Measurements from ENCODE around the gene SDS.

DNA sequence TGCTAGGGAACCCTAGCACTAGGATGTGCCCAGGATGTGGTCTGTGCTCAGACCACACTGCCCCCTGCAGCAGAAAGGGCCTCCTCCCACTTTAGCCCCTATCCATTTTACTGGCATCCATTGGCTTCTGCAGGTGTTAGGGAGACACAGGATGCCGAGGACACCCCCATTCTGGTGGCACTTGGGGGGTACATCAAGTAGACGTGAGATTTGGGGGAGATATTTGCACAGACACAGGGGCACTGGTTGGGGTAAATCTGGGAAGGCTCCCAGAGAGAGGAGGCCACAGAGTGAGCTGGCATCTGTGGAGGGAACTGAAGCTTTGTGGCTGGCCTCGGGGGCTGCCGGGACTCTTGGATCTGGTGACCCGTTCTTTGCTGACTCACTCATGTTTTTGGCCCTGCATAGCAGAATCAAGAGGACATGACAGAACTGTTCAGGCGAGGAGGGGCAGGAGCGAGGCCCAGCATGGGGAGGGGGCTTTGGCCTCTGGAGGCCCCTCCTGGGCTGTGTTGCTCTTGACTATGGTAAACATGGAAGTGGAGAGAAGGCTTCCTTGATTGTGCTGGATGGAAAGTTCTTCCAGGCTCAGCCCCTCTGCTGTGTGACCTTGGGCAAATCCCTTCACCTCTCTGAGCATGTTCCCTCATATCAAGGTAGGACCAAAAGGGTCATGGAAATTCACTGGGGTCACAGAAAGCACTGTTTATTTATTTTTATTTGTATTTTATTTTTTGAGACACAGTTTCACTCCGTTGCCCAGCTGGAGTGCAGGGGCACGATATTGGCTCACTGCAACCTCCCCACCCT lies 43.5 kb downstream of the SDS start:
- TF ChIP-seq, protein P1, sequence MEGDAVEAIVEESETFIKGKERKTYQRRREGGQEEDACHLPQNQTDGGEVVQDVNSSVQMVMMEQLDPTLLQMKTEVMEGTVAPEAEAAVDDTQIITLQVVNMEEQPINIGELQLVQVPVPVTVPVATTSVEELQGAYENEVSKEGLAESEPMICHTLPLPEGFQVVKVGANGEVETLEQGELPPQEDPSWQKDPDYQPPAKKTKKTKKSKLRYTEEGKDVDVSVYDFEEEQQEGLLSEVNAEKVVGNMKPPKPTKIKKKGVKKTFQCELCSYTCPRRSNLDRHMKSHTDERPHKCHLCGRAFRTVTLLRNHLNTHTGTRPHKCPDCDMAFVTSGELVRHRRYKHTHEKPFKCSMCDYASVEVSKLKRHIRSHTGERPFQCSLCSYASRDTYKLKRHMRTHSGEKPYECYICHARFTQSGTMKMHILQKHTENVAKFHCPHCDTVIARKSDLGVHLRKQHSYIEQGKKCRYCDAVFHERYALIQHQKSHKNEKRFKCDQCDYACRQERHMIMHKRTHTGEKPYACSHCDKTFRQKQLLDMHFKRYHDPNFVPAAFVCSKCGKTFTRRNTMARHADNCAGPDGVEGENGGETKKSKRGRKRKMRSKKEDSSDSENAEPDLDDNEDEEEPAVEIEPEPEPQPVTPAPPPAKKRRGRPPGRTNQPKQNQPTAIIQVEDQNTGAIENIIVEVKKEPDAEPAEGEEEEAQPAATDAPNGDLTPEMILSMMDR (IDR thresholded peaks at IDR 0.05), result no peak
- TF ChIP-seq POLR2A (IDR thresholded peaks at IDR 0.05), result no peak
